HG02759 (cell line): ENCODE data around the gene PHF3.

Experiments
- ATAC-seq: cut with Tn5 transposase; IDR thresholded peaks from one replicate; pipeline ENCODE4 v1.9.1; 2021; ENCODE audit warnings: mild to moderate bottlenecking, moderate library complexity; ENCODE audit not compliant: unreplicated experiment

Gene PHF3

DNA sequence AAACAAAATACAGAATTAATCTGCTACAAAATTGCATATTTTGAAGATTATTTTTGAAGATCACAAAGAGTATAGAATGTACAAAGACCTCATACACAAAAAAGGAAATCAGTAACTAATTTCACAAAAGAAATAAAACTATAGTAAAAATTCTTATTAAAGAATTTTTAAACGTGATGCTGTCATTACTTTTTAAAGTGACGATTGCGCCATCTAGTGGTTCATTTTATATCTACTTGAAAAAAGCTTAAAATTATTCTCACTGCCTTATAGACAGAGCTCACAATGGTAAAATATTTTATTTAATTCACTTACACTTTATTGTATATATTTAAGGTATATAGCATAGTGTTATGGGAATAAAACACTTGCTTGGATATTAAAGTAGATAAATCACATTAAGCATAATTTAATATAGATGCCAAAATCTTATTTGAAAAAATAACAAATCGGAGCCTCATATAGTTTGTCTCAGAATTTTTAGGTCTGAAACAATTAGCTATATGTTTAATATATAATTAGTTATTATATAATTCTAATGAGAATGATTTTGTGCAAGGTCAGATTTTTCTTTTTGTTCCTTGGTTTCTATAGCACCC is 128.8 kb downstream of the PHF3 start:
- no peak for ATAC-seq
